ENCODE measurements around the gene C11orf54.

DNA sequence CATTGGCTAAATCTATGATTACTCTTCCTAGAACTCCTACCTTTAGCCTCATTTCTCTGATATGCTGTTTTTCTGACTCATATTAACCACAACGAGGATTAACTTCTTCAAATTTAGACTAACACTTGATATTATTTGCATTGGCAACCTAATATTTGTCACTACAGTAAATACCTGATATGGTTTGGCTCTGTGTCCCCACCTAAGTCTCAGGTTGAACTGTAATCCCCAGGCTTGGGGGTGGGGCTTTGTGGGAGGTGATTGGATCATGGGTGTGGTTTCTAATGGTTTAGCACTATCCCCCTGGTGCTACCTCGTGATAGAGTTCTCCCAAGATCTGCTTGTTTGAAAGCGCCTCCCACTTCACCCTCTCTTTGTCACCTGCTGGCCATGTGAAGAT, 25.5 kb downstream of the C11orf54 start:
- TF ChIP-seq CTCF (IDR thresholded peaks at IDR 0.05) (no peak), POLR2A (IDR thresholded peaks at IDR 0.05) (no peak)

Data from esophagus squamous epithelium (tissue), 4 donors.